Measurements from ENCODE around the gene MISP.

DNA sequence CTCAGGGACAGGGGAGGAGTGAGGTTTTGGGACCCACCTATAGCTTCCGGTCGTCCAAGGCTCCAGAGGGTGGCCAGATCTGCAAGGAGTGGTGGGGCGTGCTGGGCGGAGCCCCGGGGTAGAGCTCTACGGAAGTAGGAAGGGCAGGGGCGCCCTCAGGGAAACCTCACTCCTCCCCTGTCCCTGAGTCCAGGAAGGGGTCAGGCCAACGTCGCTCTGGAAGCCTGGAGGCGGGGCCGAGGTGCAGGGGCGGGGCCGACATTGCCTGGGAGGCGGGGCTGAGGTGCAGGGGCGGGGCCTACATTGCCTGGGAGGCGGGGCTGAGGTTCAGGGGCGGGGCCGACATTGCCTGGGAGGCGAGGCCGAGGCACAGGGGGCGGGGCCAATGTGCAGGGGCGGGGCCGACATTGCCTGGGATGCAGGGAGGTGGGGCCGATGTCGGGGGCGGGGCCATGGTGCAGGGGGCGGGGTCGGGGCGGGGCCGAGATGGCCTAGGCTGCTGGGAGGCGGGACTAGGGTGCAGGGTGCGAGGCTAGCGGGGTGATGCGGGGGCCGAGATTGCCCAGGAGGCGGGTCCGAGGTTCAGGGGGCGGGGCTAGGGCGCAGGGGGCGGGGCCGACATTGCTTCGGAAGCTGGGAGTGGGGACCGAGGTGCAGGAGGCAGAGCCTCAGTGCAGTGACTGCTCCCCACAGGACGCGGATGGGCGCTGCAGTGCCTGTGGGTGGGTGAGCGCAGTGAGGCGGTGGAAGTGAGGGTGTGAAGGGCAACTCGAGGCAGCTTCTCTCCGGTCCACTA is 47.1 kb upstream of the MISP start:
- TF ChIP-seq, protein P1, sequence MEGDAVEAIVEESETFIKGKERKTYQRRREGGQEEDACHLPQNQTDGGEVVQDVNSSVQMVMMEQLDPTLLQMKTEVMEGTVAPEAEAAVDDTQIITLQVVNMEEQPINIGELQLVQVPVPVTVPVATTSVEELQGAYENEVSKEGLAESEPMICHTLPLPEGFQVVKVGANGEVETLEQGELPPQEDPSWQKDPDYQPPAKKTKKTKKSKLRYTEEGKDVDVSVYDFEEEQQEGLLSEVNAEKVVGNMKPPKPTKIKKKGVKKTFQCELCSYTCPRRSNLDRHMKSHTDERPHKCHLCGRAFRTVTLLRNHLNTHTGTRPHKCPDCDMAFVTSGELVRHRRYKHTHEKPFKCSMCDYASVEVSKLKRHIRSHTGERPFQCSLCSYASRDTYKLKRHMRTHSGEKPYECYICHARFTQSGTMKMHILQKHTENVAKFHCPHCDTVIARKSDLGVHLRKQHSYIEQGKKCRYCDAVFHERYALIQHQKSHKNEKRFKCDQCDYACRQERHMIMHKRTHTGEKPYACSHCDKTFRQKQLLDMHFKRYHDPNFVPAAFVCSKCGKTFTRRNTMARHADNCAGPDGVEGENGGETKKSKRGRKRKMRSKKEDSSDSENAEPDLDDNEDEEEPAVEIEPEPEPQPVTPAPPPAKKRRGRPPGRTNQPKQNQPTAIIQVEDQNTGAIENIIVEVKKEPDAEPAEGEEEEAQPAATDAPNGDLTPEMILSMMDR (IDR thresholded peaks at IDR 0.05): no peak
- TF ChIP-seq EP300 (IDR thresholded peaks at IDR 0.05) (no peak), POLR2A (IDR thresholded peaks at IDR 0.05) (no peak)
